ENCODE data around the gene SPTSSA.

GRCh38 chr14:34501004-34501580 lies 39.1 kb upstream of the SPTSSA start:
- TF ChIP-seq CTCF (IDR thresholded peaks at IDR 0.05) (no peak), CBFB (CRISPR knock-in tag; IDR thresholded peaks at IDR 0.05; ENCODE audit: low read depth) (no peak)
